Inflammatory macrophage treated with lipopolysaccharide for 1 hour (primary cell): ENCODE measurements around the gene ANXA1.
A peak's percentile ranks its signal among the peaks of the same experiment; 100 is the strongest.

Source experiments
- DNase-seq, 2 donors: peaks; one replicate each; pipeline ENCODE4 v3.0.0-alpha.2; 2020 to 2022

ANXA1 gene

DNA sequence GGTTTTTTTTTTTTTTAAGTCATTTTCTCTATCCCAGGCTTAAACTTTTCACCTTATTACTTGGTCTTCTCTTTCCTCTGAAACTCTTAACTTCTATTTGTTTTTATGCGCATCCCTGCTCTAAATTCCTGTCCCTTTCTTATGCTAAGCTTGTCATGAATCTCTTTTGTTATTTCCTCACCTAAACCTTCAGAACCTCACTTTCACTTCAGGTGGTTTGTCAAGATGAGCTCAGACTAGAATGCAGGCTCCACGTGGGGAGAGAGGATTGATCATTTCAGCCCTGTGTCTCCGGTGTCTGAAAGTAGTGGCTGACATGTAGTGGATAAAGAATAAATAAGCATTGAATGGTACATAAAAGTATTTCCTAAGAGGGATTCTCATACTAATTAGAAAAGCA is 63.6 kb downstream of the ANXA1 start:
- DNase-seq: no peak

DNA sequence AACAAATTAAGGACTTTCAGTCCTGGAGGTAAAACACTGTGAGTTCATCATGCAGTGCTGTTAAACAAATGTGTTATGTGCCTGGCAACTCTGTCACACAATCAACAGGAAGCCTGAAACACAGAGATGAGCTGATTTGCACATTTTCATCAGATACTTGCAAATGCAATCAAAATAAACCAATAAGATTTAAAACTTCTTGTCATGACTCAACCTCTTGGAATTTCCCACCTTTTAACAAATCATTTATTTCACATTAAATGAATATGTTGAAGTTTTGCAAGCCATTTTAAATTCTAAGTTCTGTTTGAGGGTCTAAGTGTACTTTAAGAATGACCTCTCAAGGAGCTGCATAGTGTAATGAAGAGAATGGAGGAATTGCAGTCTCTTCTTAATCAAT is 64.4 kb downstream of the ANXA1 start:
- DNase-seq: peak; percentile 55 to 77
